PFSK-1 (cell line): Measurements from ENCODE around the gene FGGY.

Experiments used
- POLR2AphosphoS5 ChIP-seq: IDR thresholded peaks from 2 replicates; pipeline ENCODE4 v1.6.1; 2012; ENCODE audit warnings: low read depth, mild to moderate bottlenecking, control low read depth, low read length, moderate library complexity
- TF ChIP-seq, protein P1 (sequence below), 2 experiments: IDR thresholded peaks; 2 replicates each; pipeline versions ENCODE4 v1.6.1 to v1.8.0; 2011 to 2012; ENCODE audit warnings: low read depth in 2 of 2, low read length in 2 of 2, control low read depth in 1 of 2, inconsistent platforms in 1 of 2, mild to moderate bottlenecking in 1 of 2, moderate library complexity in 1 of 2; ENCODE audit not compliant: insufficient read depth in 1 of 2

DNA sequence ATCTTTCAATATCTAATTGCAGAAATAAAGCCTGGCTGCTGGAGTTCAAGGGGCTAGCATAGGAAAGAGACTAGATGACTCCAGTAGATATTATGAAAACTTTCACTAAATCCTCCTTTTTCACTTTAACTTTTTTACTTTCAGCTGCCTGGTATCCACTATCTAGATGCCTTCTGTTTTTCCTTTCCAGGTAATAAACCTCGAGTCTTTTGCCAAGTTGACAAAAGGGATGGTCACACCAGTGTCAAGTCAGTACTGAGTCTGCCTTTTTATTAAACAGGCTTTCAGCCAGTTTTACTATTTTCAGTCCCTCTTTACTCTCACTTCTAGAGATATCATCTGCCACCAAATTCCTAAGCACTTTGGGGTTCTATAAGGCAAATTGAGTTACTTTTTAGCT lies 195.6 kb downstream of the FGGY start:
- no peak for TF ChIP-seq POLR2AphosphoS5
- TF ChIP-seq, protein P1, sequence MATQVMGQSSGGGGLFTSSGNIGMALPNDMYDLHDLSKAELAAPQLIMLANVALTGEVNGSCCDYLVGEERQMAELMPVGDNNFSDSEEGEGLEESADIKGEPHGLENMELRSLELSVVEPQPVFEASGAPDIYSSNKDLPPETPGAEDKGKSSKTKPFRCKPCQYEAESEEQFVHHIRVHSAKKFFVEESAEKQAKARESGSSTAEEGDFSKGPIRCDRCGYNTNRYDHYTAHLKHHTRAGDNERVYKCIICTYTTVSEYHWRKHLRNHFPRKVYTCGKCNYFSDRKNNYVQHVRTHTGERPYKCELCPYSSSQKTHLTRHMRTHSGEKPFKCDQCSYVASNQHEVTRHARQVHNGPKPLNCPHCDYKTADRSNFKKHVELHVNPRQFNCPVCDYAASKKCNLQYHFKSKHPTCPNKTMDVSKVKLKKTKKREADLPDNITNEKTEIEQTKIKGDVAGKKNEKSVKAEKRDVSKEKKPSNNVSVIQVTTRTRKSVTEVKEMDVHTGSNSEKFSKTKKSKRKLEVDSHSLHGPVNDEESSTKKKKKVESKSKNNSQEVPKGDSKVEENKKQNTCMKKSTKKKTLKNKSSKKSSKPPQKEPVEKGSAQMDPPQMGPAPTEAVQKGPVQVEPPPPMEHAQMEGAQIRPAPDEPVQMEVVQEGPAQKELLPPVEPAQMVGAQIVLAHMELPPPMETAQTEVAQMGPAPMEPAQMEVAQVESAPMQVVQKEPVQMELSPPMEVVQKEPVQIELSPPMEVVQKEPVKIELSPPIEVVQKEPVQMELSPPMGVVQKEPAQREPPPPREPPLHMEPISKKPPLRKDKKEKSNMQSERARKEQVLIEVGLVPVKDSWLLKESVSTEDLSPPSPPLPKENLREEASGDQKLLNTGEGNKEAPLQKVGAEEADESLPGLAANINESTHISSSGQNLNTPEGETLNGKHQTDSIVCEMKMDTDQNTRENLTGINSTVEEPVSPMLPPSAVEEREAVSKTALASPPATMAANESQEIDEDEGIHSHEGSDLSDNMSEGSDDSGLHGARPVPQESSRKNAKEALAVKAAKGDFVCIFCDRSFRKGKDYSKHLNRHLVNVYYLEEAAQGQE (IDR thresholded peaks at IDR 0.05; ENCODE audit: insufficient read depth in 1 of 2, low read depth in 2 of 2, low read length in 2 of 2), result no peak
